T-helper 17 cell (primary cell): ENCODE results near the gene PADI2. TPM values are rescaled to one million over a fixed set of nuclear protein-coding genes. Genes with fewer than 3 reads are reported as not detected.
A peak's percentile ranks its signal among the peaks of the same experiment; 100 is the strongest.

ENCODE experiments used
- ATAC-seq: fragments of 150-1000 bp; cut with Tn5 transposase; 2 replicates; pipeline ENCODE4 v1.10.0; 2021; ENCODE audit warnings: mild to moderate bottlenecking, moderate library complexity
- DNase-seq, 3 donors: peaks; one replicate each; pipeline versions ENCODE4 v3.0.0 to v3.0.0-alpha.2; 2020 to 2021
- H3K9me3 ChIP-seq: one replicate; pipeline ENCODE4 v1.7.0; 2013; ENCODE audit warnings: low read length, mild to moderate bottlenecking; ENCODE audit not compliant: control insufficient read depth, poor library complexity, severe bottlenecking
- H3K27ac Mint-ChIP-seq: one replicate; pipeline ENCODE4 v1.8.0; 2022; ENCODE audit warnings: mild to moderate bottlenecking, moderate library complexity, mixed read lengths
- H3K27me3 Mint-ChIP-seq: one replicate; pipeline ENCODE4 v1.8.0; 2022; ENCODE audit warnings: mixed read lengths
- H3K36me3 Mint-ChIP-seq: one replicate; pipeline ENCODE4 v1.8.0; 2022; ENCODE audit warnings: low read depth, mixed read lengths
- H3K4me1 Mint-ChIP-seq: one replicate; pipeline ENCODE4 v1.8.0; 2022; ENCODE audit warnings: mild to moderate bottlenecking, mixed read lengths
- H3K4me3 Mint-ChIP-seq: one replicate; pipeline ENCODE4 v1.8.0; 2022; ENCODE audit warnings: mild to moderate bottlenecking, moderate library complexity, mixed read lengths
- total RNA-seq, 4 donors: library from RNA in 2 of 4; stranded (reverse) in 2 of 4; gene quantifications; one replicate each; pipeline ENCODE4 v1.2.3 and lab custom pipeline; 2022 to 2026

The PADI2 gene
- total RNA-seq (under 1 TPM; 0.23 to 0.57 TPM), total RNA-seq (lab: John Stamatoyannopoulos, UW) (0 to 0.08 reads per million in 2 donors)

DNA sequence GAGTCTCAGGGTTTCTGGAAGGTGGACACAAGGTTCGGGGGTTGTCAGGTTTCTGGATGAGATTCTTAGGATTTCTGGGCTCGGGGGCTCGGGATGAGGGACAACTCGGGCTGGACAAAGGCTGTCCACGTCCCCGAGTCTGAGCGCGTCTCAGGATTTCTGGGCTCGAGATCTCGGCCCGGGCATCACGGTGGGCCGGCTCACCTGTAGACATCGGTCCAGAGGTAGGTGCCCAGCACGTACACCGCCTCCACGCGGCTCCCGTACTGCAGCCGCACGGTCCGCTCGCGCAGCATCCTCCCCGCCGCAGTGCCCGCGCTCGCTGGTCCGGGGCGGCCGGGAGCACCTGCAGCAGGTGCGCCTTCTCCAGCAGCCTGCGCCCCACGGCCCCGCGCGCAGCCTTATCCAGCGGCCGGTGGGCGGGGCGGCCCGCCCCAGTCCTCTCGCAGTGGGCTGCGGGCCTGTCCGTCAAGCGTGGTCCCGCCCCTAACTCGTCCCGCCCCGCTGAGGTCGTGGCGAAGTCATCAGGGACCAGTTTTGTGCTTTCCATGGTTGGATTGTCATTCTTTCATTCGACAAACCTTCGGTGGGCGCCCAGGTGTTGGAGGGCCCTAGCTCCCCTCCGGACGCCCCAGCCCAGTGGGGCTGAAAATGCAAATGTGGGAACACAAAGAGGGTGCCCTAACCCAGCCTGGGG, at the start of gene PADI2:
PADI2 (minus strand) TSS at position 376 of the 697 bp plus-strand sequence; CDS start at position 296, 80 bp downstream.
- ATAC-seq (peak; percentile 96), DNase-seq (peak; percentile 21 to 36 (median 32))
- Mint-ChIP-seq H3K27me3 (peaks cover 73% of the 10 kb centered on the region), H3K4me1 (peaks cover 6% of the 10 kb centered on the region), H3K27ac (no peak within 1 kb of the TSS), H3K36me3 (peaks cover 2% of the 10 kb centered on the region), H3K4me3 (peak within 1 kb of the TSS; percentile 49)
- no peaks in the 10 kb centered on the region for H3K9me3 ChIP-seq

GRCh38 chr1:17168091-17168876, 49.0 kb upstream of the PADI2 start:
- H3K27ac Mint-ChIP-seq: no peak overlapping the region
- DNase-seq (no peak), ATAC-seq (no peak)
- no peak overlapping the region for H3K4me3 Mint-ChIP-seq
- H3K36me3 Mint-ChIP-seq: peaks cover 7% of the 10 kb centered on the region
- peaks cover 28% of the 10 kb centered on the region for H3K27me3 Mint-ChIP-seq
- no peaks in the 10 kb centered on the region for H3K4me1 Mint-ChIP-seq
- H3K9me3 ChIP-seq: no peaks in the 10 kb centered on the region

GRCh38 chr1:17167786-17168090, 48.5 kb upstream of the PADI2 start:
- DNase-seq (no peak), ATAC-seq (no peak)
- H3K27me3 Mint-ChIP-seq: peaks cover 25% of the 10 kb centered on the region
- no peak overlapping the region for H3K27ac Mint-ChIP-seq
- H3K9me3 ChIP-seq: no peaks in the 10 kb centered on the region
- H3K4me3 Mint-ChIP-seq: no peak overlapping the region
- no peaks in the 10 kb centered on the region for H3K4me1 Mint-ChIP-seq
- H3K36me3 Mint-ChIP-seq: peaks cover 2% of the 10 kb centered on the region

- Mint-ChIP-seq H3K27ac (no peak overlapping the region), H3K4me3 (no peak overlapping the region), H3K27me3 (peaks cover 25% of the 10 kb centered on the region), H3K4me1 (peaks cover 2% of the 10 kb centered on the region), H3K36me3 (peaks cover 2% of the 10 kb centered on the region)
- H3K9me3 ChIP-seq: no peaks in the 10 kb centered on the region
- no peak for DNase-seq
- ATAC-seq: no peak
These were observed 48.0 kb upstream of the PADI2 start for GRCh38 chr1:17167041-17167785.

DNA sequence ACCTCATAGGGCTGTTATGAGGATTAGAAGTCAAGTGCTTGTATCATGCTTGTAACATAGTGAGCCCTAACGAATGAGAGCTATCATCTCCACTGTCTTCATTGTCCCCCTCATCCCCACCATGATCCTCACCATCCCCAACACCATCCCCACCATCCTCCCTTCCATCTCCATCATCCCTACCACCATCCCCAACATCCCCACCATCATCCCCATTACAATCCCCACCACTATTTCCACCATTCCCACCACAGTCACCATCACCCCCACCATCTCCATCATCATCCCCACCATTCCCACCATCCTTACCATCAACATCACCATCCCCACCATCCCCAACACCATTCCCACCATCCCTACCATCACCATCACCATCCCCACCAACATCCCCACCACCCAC, 46.6 kb upstream of the PADI2 start:
- Mint-ChIP-seq H3K36me3 (peaks cover 2% of the 10 kb centered on the region), H3K27me3 (peaks cover 22% of the 10 kb centered on the region), H3K4me3 (no peak overlapping the region), H3K27ac (no peak overlapping the region), H3K4me1 (peaks cover 2% of the 10 kb centered on the region)
- ATAC-seq (no peak), DNase-seq (no peak)
- H3K9me3 ChIP-seq: no peaks in the 10 kb centered on the region

- H3K9me3 ChIP-seq: no peaks in the 10 kb centered on the region
- Mint-ChIP-seq H3K27ac (no peak overlapping the region), H3K4me1 (peaks cover 2% of the 10 kb centered on the region), H3K36me3 (peaks cover 2% of the 10 kb centered on the region), H3K4me3 (no peak overlapping the region), H3K27me3 (peaks cover 21% of the 10 kb centered on the region)
- ATAC-seq: no peak
- no peak for DNase-seq
These were observed 44.8 kb upstream of the PADI2 start for GRCh38 chr1:17163789-17164666.

DNA sequence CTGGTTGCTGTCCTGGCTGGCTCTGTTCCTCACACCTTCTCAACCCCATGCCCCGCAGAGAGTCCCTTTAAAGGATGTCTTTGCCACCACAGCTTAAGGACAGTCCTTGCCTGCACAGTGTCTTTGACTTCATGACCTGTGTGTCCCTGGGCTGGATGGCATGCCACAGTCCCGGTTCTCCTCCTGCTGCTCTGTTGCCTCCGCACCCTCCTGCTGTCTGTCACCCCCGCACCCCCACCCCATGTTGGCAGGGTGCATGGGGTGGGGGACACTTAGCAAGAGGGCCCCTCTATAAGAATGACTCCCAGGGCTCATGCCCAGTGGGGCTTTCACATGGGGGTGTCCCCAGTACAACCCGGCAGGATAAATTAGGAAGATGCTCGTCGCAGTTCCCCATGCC, 44.1 kb upstream of the PADI2 start:
- no peak overlapping the region for H3K27ac Mint-ChIP-seq
- no peaks in the 10 kb centered on the region for H3K9me3 ChIP-seq
- peaks cover 23% of the 10 kb centered on the region for H3K27me3 Mint-ChIP-seq
- H3K4me1 Mint-ChIP-seq: peaks cover 2% of the 10 kb centered on the region
- H3K4me3 Mint-ChIP-seq: no peak overlapping the region
- ATAC-seq (no peak), DNase-seq (no peak)
- no peaks in the 10 kb centered on the region for H3K36me3 Mint-ChIP-seq

- DNase-seq (no peak), ATAC-seq (no peak)
- no peak overlapping the region for H3K4me3 Mint-ChIP-seq
- no peaks in the 10 kb centered on the region for H3K36me3 Mint-ChIP-seq
- peaks cover 23% of the 10 kb centered on the region for H3K27me3 Mint-ChIP-seq
- H3K4me1 Mint-ChIP-seq: peaks cover 2% of the 10 kb centered on the region
- no peak overlapping the region for H3K27ac Mint-ChIP-seq
- no peaks in the 10 kb centered on the region for H3K9me3 ChIP-seq
These were observed 43.7 kb upstream of the PADI2 start for GRCh38 chr1:17162941-17163340.

DNA sequence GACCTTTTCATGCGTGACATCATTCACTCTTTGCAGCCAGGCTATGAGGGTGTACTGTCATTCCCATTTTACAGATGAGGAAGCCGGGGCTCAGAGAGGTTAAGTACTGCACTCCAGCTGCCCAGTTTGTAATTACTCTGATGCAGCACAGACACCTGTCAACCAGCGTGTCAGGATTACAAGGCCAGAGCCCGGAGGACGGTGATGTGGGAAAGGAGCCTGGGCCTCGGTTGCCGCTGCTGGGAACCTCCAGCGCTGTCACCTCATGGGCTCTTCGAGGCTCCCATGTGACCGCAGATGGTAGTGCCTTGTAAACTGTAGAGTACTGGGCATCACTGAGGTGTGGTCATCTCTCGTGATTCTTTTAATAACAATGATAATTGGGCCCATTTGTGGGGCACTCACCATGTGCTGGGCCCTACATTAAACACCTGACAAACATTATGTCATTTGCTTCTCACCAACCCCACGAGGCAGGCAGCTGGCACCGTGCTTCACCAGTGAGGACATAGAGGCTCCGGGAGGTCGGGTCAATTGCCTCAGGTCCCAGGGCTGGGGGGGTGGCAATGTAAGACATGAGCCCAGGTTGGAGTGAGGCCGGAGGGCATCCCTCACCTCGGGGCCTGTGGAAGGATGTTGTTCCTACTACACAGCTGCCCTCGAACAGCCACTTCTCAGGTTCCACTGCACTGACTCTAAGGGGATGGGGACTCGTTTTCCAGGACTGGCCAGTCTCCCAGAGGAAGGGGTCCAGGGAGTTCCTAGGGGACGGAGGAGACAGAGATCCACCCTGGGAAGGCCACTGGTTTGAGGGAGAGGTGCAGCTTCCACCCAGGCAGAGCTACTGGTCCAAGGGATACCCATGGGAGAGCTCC, 42.9 kb upstream of the PADI2 start:
- no peak for DNase-seq
- Mint-ChIP-seq H3K4me3 (no peak overlapping the region), H3K27me3 (peaks cover 18% of the 10 kb centered on the region), H3K4me1 (peaks cover 2% of the 10 kb centered on the region), H3K27ac (no peak overlapping the region), H3K36me3 (no peaks in the 10 kb centered on the region)
- no peaks in the 10 kb centered on the region for H3K9me3 ChIP-seq
- ATAC-seq: no peak

DNA sequence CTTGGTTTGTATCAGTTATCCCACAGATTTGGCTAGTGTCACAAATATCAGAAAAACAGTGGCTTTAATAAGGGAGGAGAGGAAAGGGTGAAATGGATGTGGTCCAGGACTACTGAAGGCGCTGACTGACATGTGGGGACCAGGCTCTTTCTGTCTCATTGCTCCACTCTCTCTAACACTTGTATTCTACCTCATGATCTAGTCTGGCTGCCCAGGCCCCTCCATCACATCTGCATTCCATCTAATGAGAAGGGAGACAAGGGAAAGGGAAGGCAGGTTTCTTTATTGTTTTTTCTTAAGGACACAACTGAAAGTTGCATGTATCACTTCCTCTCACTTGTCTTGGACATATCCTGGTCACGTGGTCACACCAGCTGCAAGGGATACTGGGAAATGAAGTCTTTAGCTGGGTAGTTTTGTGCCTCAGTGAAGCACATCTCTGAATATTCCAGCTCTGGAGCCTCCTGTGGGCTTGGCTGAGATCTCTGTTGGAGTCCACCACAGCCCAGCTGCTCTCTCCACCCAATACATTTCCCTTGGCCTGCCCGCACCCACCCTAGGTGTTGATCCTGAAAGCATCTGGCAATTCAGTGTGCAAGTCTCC, 42.0 kb upstream of the PADI2 start:
- H3K27ac Mint-ChIP-seq: no peak overlapping the region
- H3K4me3 Mint-ChIP-seq: no peak overlapping the region
- peaks cover 2% of the 10 kb centered on the region for H3K4me1 Mint-ChIP-seq
- no peak for ATAC-seq
- DNase-seq: no peak
- H3K36me3 Mint-ChIP-seq: no peaks in the 10 kb centered on the region
- no peaks in the 10 kb centered on the region for H3K9me3 ChIP-seq
- peaks cover 10% of the 10 kb centered on the region for H3K27me3 Mint-ChIP-seq

GRCh38 chr1:17158961-17159360, 39.7 kb upstream of the PADI2 start:
- Mint-ChIP-seq H3K36me3 (no peaks in the 10 kb centered on the region), H3K27ac (no peak overlapping the region), H3K4me1 (peaks cover 2% of the 10 kb centered on the region), H3K4me3 (no peak overlapping the region), H3K27me3 (peaks cover 4% of the 10 kb centered on the region)
- H3K9me3 ChIP-seq: peaks cover 5% of the 10 kb centered on the region
- ATAC-seq: no peak
- no peak for DNase-seq

- no peak overlapping the region for H3K4me3 Mint-ChIP-seq
These were observed 36.9 kb upstream of the PADI2 start for GRCh38 chr1:17156108-17156507.

More at GRCh38 chr1:17156108-17156507, 36.9 kb upstream of the PADI2 start:
- Mint-ChIP-seq H3K36me3 (no peaks in the 10 kb centered on the region), H3K27ac (no peak overlapping the region), H3K4me1 (no peaks in the 10 kb centered on the region), H3K27me3 (peaks cover 4% of the 10 kb centered on the region)
- ATAC-seq (no peak), DNase-seq (no peak)
- peaks cover 8% of the 10 kb centered on the region for H3K9me3 ChIP-seq
